ENCODE measurements around the gene PLEKHG5.
"Not testable (repeated sequence)": the region's sequence is repeated elsewhere in the genome, so short reads cannot be mapped to it uniquely, and the experiment has no call there.

The PLEKHG5 gene

DNA sequence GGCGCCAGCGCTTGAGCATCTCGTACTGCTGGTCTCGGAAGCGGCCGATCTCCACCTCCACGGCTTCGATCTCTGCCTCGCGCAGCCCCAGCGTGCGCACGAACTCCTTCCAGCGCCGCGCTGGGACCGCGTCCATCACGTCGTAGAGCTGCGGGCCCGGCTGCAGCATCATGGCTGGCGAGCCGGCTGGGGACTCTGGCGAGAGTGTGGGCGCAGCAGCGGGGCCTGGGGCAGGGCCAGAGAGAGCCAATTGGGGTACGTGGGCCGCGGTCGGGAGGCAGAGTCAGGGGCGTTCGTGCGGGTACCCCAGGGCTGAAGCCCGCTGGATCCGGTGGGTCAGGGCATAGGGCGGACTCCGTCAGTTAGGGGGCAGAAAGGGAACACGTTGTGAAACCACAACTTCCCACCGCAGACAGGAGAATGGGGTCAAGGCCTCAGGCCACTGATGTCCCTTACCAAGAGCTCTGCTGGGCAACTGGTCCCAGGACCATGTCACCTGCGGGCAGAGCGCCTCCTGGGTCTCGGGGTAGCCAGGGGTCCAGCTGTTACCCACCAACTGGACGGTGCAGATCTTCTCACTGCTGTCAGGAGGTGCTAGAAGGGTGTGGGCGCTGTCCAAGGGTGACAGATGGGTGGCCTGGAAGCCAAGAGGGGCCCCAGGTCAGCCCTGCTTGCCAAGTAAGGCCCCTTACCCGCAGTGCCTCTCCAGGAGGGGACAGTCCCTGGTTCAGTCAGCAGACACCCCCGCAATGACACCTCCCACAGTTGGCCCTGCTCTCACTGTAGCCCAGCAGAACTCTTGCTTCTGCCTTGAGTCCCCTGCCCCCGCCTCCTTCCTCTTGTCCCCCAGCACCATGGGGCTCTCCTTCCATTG, 29.7 kb downstream of the PLEKHG5 start:
- DNase-seq (ENCODE audit: low spot score) = no peak

DNA sequence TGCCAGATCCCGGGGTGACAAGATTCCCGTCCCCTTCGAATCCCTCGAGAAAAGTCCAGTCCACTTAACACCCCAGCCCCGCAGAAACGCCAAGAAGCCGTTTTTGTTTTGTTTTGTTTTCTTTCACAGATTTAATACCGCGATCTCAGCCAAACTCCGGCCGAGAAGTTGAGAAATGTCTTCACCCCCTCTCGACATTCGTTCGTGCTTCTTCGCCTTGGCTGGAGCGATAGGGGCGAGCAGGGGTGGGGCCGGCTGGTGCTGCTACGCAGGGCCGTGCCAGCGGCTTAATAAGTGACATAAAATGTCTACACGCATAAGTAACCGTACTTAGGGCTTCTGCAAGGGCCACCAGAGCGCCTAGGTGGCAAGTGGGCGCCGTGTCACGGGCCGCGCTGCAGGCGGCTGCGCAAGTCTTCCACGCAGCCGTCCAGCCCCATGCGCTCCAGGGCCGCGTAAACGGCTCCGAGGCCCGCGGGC, 30.4 kb downstream of the PLEKHG5 start:
- DNase-seq (ENCODE audit: low spot score) = no peak

GRCh38 chr1:6460301-6461050, 31.0 kb downstream of the PLEKHG5 start:
- no peak for DNase-seq (ENCODE audit: low spot score)

- no peak for DNase-seq (ENCODE audit: low spot score)
These were observed 31.6 kb downstream of the PLEKHG5 start for GRCh38 chr1:6459850-6460265.

GRCh38 chr1:6456800-6457466, 34.5 kb downstream of the PLEKHG5 start:
- DNase-seq (ENCODE audit: low spot score) = no peak

DNA sequence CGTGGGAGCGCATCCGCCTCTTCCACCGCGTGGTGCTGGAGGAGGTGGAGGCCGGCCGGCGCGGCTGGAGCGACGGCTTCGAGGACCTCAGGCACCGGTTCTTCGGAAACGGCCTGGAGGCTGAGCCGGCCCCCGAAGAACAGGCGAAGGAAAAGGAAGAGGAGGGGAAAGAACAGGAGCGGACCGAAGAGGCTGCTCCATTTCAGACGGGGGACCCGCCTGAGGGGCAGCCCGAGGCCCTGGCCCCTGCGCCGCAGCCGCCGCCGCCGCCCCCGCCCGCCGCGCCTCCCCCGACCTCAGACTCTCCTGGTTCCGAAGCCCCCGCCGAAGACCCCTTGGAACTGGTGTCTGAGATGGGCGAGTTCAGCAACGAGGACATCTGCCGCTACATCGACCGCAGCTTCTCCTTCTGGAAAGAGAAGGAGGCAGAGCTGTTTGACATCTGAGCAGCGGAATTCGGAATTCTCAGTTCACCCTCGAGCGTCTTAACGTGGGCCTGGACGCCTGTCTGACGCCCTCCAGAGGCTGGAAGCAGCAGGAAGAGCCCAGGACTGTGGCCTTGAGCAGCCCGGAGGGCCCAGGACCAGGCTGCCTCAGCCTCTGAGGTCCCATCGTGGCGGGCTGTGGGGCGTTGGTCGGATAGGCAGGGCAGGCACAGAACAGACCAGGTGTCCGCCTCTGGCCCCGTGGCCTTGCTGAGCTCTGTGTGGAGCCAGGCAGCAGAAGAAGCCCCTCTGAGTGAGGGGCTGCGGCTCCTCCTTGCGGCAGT, 35.5 kb downstream of the PLEKHG5 start:
- not testable (repeated sequence) for DNase-seq (ENCODE audit: low spot score)

GRCh38 chr1:6454856-6455751, 36.4 kb downstream of the PLEKHG5 start:
- DNase-seq (ENCODE audit: low spot score) = no peak

GRCh38 chr1:6453895-6454855, 37.3 kb downstream of the PLEKHG5 start:
- not testable (repeated sequence) for DNase-seq (ENCODE audit: low spot score)

DNA sequence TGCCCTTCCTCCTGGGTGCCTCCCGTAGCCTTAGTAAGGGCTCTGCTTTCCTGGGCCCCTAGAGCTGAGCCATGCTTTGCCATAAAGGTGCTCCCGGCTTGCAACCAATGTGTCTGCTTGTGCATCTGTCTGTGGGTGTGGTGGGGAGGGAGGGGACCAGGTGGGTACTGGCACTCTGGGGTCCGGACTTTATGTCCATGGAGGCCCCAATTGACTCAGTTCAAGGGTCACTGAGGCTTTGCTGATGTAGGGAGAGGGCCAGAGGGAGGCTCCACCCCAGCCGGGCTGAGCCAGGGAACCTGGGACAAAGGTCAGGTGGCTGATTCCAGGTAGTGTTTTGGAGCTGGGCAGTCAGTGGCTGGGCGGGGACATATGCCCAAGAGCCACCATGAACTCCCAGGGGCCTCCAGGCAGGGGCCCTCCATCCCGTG, 40.5 kb downstream of the PLEKHG5 start:
- no peak for DNase-seq (ENCODE audit: low spot score)

- DNase-seq (ENCODE audit: low spot score) = not testable (repeated sequence)
These were observed 41.0 kb downstream of the PLEKHG5 start for GRCh38 chr1:6450486-6450885.

- no peak for DNase-seq (ENCODE audit: low spot score)
These were observed 41.4 kb downstream of the PLEKHG5 start for GRCh38 chr1:6450005-6450450.

DNA sequence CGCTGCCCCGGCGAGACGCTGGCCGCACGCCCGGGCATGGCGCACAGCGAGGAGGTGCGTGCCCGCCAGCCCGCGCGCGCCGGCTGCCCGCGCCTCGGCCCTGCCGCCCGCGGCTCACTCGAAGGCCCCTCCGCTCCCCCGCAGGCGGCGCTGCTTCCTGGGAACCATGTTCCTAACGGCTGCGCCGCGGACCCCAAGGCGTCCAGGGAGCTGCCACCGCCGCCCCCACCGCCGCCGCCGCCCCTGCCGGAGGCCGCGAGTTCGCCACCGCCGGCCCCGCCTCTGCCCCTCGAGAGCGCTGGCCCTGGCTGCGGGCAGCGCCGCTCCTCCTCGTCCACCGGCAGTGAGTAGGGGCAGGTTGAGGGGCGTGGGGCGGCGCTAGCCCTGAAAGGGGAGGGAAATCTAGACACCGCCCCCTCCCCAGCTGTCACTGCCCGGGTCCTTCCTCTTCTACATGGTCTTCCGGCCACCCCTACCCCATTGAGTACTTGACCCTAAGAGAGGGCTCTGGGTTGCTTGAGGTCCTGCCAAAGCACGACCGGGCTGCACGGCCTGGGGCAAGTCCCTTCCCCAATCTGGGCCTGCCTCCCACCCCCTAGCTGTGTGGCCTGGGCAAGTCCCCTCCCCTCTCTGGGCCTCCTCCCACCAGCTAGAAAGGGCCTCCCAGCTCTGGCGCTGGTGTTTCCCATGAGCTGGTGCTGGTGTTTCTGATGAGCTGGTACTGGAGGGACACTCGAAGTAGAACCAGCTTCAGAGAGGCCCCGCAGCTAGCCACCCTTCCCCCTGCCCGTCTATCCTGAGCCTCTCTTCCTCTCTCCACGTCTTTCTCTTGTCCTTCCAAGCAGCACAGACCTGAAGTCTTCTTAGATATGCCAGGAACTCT, 42.5 kb downstream of the PLEKHG5 start:
- no peak for DNase-seq (ENCODE audit: low spot score)

GRCh38 chr1:6447818-6448748, 43.4 kb downstream of the PLEKHG5 start:
- DNase-seq (ENCODE audit: low spot score) = no peak

DNA sequence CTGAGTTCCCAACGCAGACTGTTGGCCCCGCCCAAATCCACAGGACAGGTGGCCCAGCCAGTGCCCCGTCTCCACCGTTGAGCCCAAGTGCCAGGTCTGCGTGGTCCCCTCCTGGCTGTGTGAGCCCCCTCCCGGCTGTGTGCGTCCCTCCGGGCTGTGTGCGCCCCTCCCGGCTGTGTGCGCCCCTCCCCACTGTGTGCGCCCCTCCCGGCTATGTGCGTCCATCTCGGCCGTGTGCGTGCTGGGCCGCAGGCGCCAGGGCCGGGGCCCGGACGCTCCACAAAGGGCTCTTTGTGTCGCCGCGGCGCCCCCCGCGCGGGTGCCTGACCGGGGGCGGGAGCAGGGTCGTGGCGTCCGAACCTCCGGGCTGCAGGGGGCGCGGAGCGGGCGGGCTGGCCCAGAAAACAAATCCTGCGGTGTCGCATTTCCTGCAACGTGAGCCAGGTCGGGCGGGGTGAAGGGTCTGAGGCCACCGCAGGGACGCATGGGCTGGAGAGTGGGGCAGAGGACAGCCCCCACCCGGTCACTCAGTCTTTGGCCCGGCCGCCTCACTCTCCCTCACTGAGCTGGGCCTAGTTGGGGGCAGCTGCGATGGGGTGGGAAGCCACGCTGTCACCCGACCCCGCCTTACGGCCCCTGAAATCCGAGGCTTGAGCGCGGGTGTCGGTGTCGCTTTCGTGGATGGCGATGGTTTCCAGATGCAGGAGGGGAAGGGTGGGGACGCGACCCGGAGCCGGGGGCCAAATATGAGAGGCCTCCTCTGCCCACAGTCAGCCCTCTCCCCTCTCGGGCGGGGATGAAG, 44.2 kb downstream of the PLEKHG5 start:
- no peak for DNase-seq (ENCODE audit: low spot score)

DNA sequence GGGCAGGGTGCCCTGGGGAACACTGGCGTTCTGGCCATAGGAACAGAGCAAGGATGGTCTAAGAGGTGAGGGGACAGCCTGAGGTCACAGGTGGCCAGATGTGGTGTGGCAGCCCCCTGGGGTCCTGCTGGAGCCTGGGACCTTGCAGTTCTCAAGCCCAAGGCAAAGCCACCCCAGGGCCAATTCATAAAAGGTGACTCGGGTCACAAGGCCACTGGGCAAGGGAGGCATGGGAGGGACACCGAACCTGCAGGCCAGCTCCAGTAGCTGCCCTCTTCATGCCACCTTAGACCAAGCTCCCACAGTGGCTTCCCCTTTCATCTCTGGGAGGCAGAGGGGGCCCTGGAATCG, 44.8 kb downstream of the PLEKHG5 start:
- DNase-seq (ENCODE audit: low spot score) = no peak

DNA sequence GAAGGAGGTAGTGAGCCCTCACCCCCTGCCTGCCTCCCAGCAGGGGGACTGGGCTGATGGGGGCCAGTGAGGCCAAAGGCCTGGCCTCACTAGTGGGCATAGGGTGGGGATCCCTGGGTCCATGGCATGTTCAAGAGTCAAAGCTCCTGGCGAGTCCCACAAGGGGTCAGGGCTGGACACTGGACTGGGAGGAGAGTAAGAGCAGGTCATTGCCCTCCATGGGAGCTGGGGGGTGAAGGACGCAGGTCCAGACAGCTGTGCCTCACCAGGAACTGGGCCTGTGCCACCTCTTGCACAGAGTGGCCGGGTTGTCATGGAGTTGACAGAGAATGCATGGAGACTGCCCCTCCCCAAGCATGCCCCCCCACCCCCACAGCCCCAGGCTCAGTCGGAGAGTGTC, 45.5 kb downstream of the PLEKHG5 start:
- not testable (repeated sequence) for DNase-seq (ENCODE audit: low spot score)

Measured in hematopoietic multipotent progenitor cell treated with erythropoietin and hydrocortisone succinate and interleukin-3 and kit ligand, for 15 days (in vitro differentiated cells).